GM19328 (cell line): ENCODE measurements around the gene HIVEP3.

Source experiments
- ATAC-seq: cut with Tn5 transposase; IDR thresholded peaks from one replicate; pipeline ENCODE4 v1.9.1; 2021; ENCODE audit warnings: mild to moderate bottlenecking, moderate library complexity; ENCODE audit not compliant: unreplicated experiment

The HIVEP3 gene

GRCh38 chr1:41621791-41622190 lies 296.9 kb downstream of the HIVEP3 start:
- ATAC-seq = no peak

GRCh38 chr1:41621256-41621655 lies 297.5 kb downstream of the HIVEP3 start:
- no peak for ATAC-seq

- ATAC-seq = no peak
These were observed 298.2 kb downstream of the HIVEP3 start for GRCh38 chr1:41620365-41621169.

GRCh38 chr1:41619511-41620364 lies 299.0 kb downstream of the HIVEP3 start:
- no peak for ATAC-seq

- no peak for ATAC-seq
These were observed 299.9 kb downstream of the HIVEP3 start for GRCh38 chr1:41618871-41619270.

- no peak for ATAC-seq
These were observed 300.5 kb downstream of the HIVEP3 start for GRCh38 chr1:41618066-41618825.

GRCh38 chr1:41617336-41617735 lies 301.4 kb downstream of the HIVEP3 start:
- ATAC-seq = no peak

GRCh38 chr1:41616563-41616962 lies 302.2 kb downstream of the HIVEP3 start:
- ATAC-seq = no peak

- no peak for ATAC-seq
These were observed 302.7 kb downstream of the HIVEP3 start for GRCh38 chr1:41615981-41616380.

- ATAC-seq = no peak
These were observed 303.4 kb downstream of the HIVEP3 start for GRCh38 chr1:41615316-41615715.

- no peak for ATAC-seq
These were observed 303.9 kb downstream of the HIVEP3 start for GRCh38 chr1:41614818-41615217.

- no peak for ATAC-seq
These were observed 304.8 kb downstream of the HIVEP3 start for GRCh38 chr1:41613689-41614574.

- no peak for ATAC-seq
These were observed 305.8 kb downstream of the HIVEP3 start for GRCh38 chr1:41612953-41613352.

- ATAC-seq = no peak
These were observed 306.7 kb downstream of the HIVEP3 start for GRCh38 chr1:41611932-41612450.

- ATAC-seq = no peak
These were observed 307.4 kb downstream of the HIVEP3 start for GRCh38 chr1:41611068-41611931.

- ATAC-seq = no peak
These were observed 308.4 kb downstream of the HIVEP3 start for GRCh38 chr1:41610361-41610760.

GRCh38 chr1:41609166-41609883 lies 309.4 kb downstream of the HIVEP3 start:
- ATAC-seq = no peak

GRCh38 chr1:41608211-41608610 lies 310.5 kb downstream of the HIVEP3 start:
- no peak for ATAC-seq
